HepG2 (cell line): ENCODE results near the gene ROBO3. TPM values are rescaled to one million over a fixed set of nuclear protein-coding genes. Genes with fewer than 3 reads are reported as not detected.

Experiments
- BHLHE40 ChIP-seq: IDR thresholded peaks from 2 replicates; pipeline ENCODE4 v1.6.1; 2011; ENCODE audit warnings: low read length, improper control_type of control experiment
- BRD4 ChIP-seq: sonication (generic); formaldehyde crosslinking; IDR thresholded peaks from 2 replicates; pipeline ENCODE4 v1.4.0; 2020; ENCODE audit warnings: missing genetic modification reagents
- CENPT ChIP-seq: sonication (generic); formaldehyde crosslinking; IDR thresholded peaks from 2 replicates; pipeline ENCODE4 v1.8.0; 2022; ENCODE audit warnings: low read depth, mild to moderate bottlenecking, moderate library complexity, missing genetic modification reagents
- FOXC1 ChIP-seq: sonication (generic); formaldehyde crosslinking; IDR thresholded peaks from 2 replicates; pipeline ENCODE4 v1.8.0; 2022; ENCODE audit warnings: mild to moderate bottlenecking, missing genetic modification reagents, borderline replicate concordance
- FOXK1 ChIP-seq: sonication (generic); formaldehyde crosslinking; IDR thresholded peaks from 2 replicates; pipeline ENCODE4 v1.4.0; 2020; ENCODE audit warnings: low read depth, missing genetic modification reagents, borderline replicate concordance
- GTF2F1 ChIP-seq: fragments of 150-350 bp; IDR thresholded peaks from 2 replicates; pipeline ENCODE4 v1.6.1; 2014; ENCODE audit warnings: low read length
- HNRNPLL ChIP-seq: fragments of 200-400 bp; formaldehyde crosslinking; IDR thresholded peaks from 2 replicates; pipeline ENCODE4 v1.6.1; 2017; ENCODE audit warnings: mild to moderate bottlenecking, low read depth, low read length; ENCODE audit not compliant: poor library complexity, severe bottlenecking
- HOXA9 ChIP-seq: sonication (generic); formaldehyde crosslinking; IDR thresholded peaks from 2 replicates; pipeline ENCODE4 v1.8.1; 2022; ENCODE audit warnings: missing genetic modification reagents, mild to moderate bottlenecking, moderate library complexity, borderline replicate concordance
- KLF15 ChIP-seq: sonication (generic); formaldehyde crosslinking; IDR thresholded peaks from 2 replicates; pipeline ENCODE4 v1.8.1; 2023; ENCODE audit warnings: borderline replicate concordance, mild to moderate bottlenecking, inconsistent platforms, missing genetic modification reagents, mixed read lengths
- MAF1 ChIP-seq: sonication (generic); formaldehyde crosslinking; IDR thresholded peaks from 2 replicates; pipeline ENCODE4 v1.5.0; 2020; ENCODE audit warnings: missing genetic modification reagents, borderline replicate concordance
- MBD4 ChIP-seq: IDR thresholded peaks from 2 replicates; pipeline ENCODE4 v1.6.1; 2012; ENCODE audit warnings: low read length, inconsistent platforms, borderline replicate concordance
- MYNN ChIP-seq: sonication (generic); formaldehyde crosslinking; IDR thresholded peaks from 2 replicates; pipeline ENCODE4 v1.4.0; 2020; ENCODE audit warnings: mild to moderate bottlenecking, low read depth, missing genetic modification reagents
- NCOR1 ChIP-seq: fragments of 200-600 bp; sonication (generic); IDR thresholded peaks from 2 replicates; pipeline ENCODE4 v1.7.0; 2017; ENCODE audit warnings: antibody characterized with exemption, low read length, borderline replicate concordance
- NFIB ChIP-seq: sonication (generic); formaldehyde crosslinking; IDR thresholded peaks from 2 replicates; pipeline ENCODE4 v1.9.0; 2021; ENCODE audit warnings: missing genetic modification reagents, mild to moderate bottlenecking, borderline replicate concordance
- NONO ChIP-seq, 2 experiments: fragments of 450-650 bp in 1 of 2; sonication (generic) in 1 of 2; formaldehyde crosslinking in 1 of 2; IDR thresholded peaks in 1 of 2; conservative IDR thresholded peaks in 1 of 2; 2 replicates each; pipeline versions ENCODE4 v1.6.1 to v1.8.0; 2017 to 2022; ENCODE audit warnings: mild to moderate bottlenecking in 1 of 2, missing genetic modification reagents in 1 of 2, moderate library complexity in 1 of 2
- NR1H2 ChIP-seq: sonication (generic); formaldehyde crosslinking; IDR thresholded peaks from 2 replicates; pipeline ENCODE4 v1.8.1; 2022; ENCODE audit warnings: low read depth, missing genetic modification reagents, borderline replicate concordance
- PBX3 ChIP-seq: sonication (generic); formaldehyde crosslinking; IDR thresholded peaks from 2 replicates; pipeline ENCODE4 v1.8.1; 2023; ENCODE audit warnings: missing genetic modification reagents, inconsistent platforms, borderline replicate concordance
- PHF20 ChIP-seq: sonication (generic); formaldehyde crosslinking; IDR thresholded peaks from 2 replicates; pipeline ENCODE4 v1.5.0; 2020; ENCODE audit warnings: mild to moderate bottlenecking, missing genetic modification reagents
- PHF21A ChIP-seq: sonication (generic); formaldehyde crosslinking; IDR thresholded peaks from 2 replicates; pipeline ENCODE4 v1.5.0; 2020; ENCODE audit warnings: mild to moderate bottlenecking, missing genetic modification reagents
- RBAK ChIP-seq: sonication (generic); formaldehyde crosslinking; IDR thresholded peaks from 2 replicates; pipeline ENCODE4 v1.5.1; 2020; ENCODE audit warnings: mild to moderate bottlenecking, missing genetic modification reagents
- RBM22 ChIP-seq: fragments of 200-400 bp; formaldehyde crosslinking; optimal IDR thresholded peaks from 2 replicates; pipeline ENCODE3; 2017; ENCODE audit warnings: mild to moderate bottlenecking, low read length, moderate library complexity
- RFX5 ChIP-seq: IDR thresholded peaks from 2 replicates; pipeline ENCODE4 v1.6.1; 2011; ENCODE audit warnings: low read depth, low read length, improper control_type of control experiment
- SNAPC2 ChIP-seq: sonication (generic); formaldehyde crosslinking; IDR thresholded peaks from 2 replicates; pipeline ENCODE4 v1.8.1; 2022; ENCODE audit warnings: mild to moderate bottlenecking, missing genetic modification reagents
- TEF ChIP-seq: sonication (generic); formaldehyde crosslinking; IDR thresholded peaks from 2 replicates; pipeline ENCODE4 v1.5.0; 2020; ENCODE audit warnings: missing genetic modification reagents
- ZNF615 ChIP-seq: sonication (generic); formaldehyde crosslinking; IDR thresholded peaks from 2 replicates; pipeline ENCODE4 v1.5.0; 2020; ENCODE audit warnings: mild to moderate bottlenecking, missing genetic modification reagents, borderline replicate concordance
- ZNF674 ChIP-seq: sonication (generic); formaldehyde crosslinking; IDR thresholded peaks from 2 replicates; pipeline ENCODE4 v1.5.0; 2020; ENCODE audit warnings: low read depth, mild to moderate bottlenecking, missing genetic modification reagents
- ZNF761 ChIP-seq: sonication (generic); formaldehyde crosslinking; conservative IDR thresholded peaks from 2 replicates; pipeline ENCODE4 v1.4.0; 2020; ENCODE audit warnings: mild to moderate bottlenecking, missing genetic modification reagents
- ZNF883 ChIP-seq: sonication (generic); formaldehyde crosslinking; IDR thresholded peaks from 2 replicates; pipeline ENCODE4 v1.5.1; 2020; ENCODE audit warnings: mild to moderate bottlenecking, missing genetic modification reagents; ENCODE audit errors: not compliant biosample characterization
- polyA plus RNA-seq, 8 experiments: library from polyadenylated mRNA; depleted of rRNA in 3 of 8; stranded (reverse) in 7 of 8; unstranded in 1 of 8; fragments of >200 nt; fragmentation: Illumina TruSeq in 4 of 8; extraction: Trizol in 4 of 8; gene quantifications; 2 replicates each; pipeline versions ENCODE4 v1.2.1 to v1.2.3, GENCODE V29; 2011 to 2016; ENCODE audit warnings: low read depth in 4 of 8, missing spikeins in 1 of 8, mixed read lengths in 1 of 8; ENCODE audit not compliant: insufficient read depth in 1 of 8
- total RNA-seq, 5 experiments: library from RNA; depleted of rRNA; stranded (reverse); fragments of >200 nt; fragmentation: Illumina TruSeq; extraction: Trizol; gene quantifications; 2 replicates each; pipeline ENCODE4 v1.2.3, GENCODE V29; 2016; ENCODE audit warnings: low read depth in 1 of 5

The ROBO3 gene
- total and polyA plus RNA-seq, 2 of the 13 experiments (the other 11 are each of a cell fraction or from before 2014, with no cell fraction given): 0.07 to 2.4 TPM

DNA sequence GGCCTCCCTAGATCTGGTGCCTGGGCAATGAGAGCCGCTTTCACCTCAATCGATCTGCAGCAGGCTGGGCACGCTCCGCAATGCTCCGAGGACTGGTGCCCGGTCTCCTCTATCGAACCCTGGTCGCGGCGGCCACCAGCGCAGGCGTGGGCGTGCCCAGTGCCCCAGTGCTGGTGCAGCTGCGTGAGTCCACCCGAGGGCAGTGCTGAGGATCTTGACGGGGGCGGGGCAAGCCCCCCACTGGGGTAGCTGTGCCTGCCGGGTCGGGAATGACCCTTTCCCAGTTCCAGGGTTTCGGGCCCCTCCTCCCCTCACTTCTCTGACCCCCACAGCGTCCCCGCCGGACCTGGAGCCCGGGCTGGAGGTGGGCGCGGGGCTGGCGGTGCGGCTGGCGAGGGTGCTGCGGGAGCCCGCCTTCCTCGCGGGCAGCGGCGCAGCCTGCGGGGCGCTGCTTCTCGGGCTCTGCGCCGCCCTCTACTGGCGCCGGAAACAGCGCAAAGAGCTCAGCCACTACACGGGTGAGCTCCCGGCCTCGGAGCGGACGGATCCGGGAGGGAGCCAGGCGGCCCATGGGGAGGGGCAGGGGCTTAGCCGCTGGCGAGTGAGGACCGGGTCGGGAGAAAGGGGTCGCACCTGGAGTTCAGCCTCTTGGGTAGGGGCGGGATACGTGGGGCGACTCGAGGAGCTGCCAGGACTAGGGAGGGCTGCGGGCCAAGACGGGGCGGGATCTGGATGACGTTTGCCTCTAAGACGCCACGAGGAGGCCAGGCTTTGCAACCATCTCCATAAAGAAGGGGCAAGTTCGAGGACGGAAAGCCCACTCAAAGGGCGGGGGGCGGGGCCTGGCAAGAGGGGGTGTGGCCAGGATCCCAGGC, 10.9 kb downstream of the ROBO3 start (continued):
- TF ChIP-seq MYNN (no peak), BRD4 (CRISPR knock-in tag) (no peak), KLF15 (CRISPR knock-in tag) (no peak), HNRNPLL (peak; percentile 99), ZNF615 (no peak), GTF2F1 (no peak), ZNF674 (no peak), RBM22 (no peak), FOXK1 (CRISPR knock-in tag) (no peak), MAF1 (CRISPR knock-in tag) (0 out of 2 replicates have a peak, but pooled peaks have one; percentile 54), SNAPC2 (CRISPR knock-in tag) (0 out of 2 replicates have a peak, but pooled peaks have one; percentile 54), RBAK (CRISPR knock-in tag) (no peak), FOXC1 (CRISPR knock-in tag) (no peak), NR1H2 (no peak), HOXA9 (CRISPR knock-in tag) (no peak), NFIB (CRISPR knock-in tag) (no peak), TEF (CRISPR knock-in tag) (no peak), NONO (IDR thresholded peaks at IDR 0.05) (no peak), NONO (CRISPR knock-in tag; conservative IDR thresholded peaks at IDR 0.05) (0 out of 2 replicates have a peak, but pooled peaks have one; percentile 44), ZNF761 (no peak), ZNF883 (CRISPR knock-in tag) (no peak), CENPT (CRISPR knock-in tag) (no peak), MBD4 (no peak), PHF20 (CRISPR knock-in tag) (0 out of 2 replicates have a peak, but pooled peaks have one; percentile 14), PBX3 (CRISPR knock-in tag) (no peak), BHLHE40 (no peak), NCOR1 (no peak), RFX5 (no peak), PHF21A (CRISPR knock-in tag) (peak; percentile 43; the same call in 1 of the 2 replicates)
